ENCODE results near the gene RALGPS2.

DNA sequence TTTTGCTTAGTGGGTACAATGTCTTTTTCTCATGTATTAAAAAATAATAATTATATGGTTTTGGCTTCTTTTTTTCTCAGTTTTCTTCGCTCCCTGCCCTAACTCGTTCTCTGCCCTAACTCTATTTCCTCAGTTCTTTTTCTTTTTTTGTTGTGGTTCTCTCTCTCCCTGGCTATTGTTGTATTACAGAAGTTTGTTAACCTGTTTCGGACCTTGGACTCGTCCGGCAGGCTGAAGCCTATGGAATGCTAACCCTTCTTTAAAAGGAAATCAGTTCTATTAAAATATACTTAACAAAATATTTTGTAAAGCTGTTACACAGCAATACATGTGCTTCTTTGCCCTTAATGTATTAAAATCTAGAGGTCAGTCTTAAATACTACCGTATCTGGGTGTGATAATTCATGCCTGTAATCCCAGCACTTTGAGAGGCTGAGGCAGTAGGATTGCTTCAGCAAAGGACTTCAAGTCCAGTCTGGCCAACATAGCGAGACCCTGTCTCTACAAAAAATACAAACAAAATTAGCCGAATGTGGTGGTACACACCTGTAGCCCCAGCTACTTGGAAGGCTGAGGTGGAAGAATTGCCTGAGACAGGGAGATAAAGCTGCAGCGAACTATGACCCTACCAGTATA, 81.7 kb downstream of the RALGPS2 start:
- TF ChIP-seq, protein P1, sequence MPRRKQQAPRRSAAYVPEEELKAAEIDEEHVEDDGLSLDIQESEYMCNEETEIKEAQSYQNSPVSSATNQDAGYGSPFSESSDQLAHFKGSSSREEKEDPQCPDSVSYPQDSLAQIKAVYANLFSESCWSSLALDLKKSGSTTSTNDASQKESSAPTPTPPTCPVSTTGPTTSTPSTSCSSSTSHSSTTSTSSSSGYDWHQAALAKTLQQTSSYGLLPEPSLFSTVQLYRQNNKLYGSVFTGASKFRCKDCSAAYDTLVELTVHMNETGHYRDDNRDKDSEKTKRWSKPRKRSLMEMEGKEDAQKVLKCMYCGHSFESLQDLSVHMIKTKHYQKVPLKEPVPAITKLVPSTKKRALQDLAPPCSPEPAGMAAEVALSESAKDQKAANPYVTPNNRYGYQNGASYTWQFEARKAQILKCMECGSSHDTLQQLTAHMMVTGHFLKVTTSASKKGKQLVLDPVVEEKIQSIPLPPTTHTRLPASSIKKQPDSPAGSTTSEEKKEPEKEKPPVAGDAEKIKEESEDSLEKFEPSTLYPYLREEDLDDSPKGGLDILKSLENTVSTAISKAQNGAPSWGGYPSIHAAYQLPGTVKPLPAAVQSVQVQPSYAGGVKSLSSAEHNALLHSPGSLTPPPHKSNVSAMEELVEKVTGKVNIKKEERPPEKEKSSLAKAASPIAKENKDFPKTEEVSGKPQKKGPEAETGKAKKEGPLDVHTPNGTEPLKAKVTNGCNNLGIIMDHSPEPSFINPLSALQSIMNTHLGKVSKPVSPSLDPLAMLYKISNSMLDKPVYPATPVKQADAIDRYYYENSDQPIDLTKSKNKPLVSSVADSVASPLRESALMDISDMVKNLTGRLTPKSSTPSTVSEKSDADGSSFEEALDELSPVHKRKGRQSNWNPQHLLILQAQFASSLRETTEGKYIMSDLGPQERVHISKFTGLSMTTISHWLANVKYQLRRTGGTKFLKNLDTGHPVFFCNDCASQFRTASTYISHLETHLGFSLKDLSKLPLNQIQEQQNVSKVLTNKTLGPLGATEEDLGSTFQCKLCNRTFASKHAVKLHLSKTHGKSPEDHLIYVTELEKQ (CRISPR knock-in tag; IDR thresholded peaks at IDR 0.05): no peak
- TF ChIP-seq FIP1L1 (IDR thresholded peaks at IDR 0.05; ENCODE audit: low read depth, low read length, poor library complexity, severe bottlenecking): no peak
- no peak for TF ChIP-seq BRCA1 (IDR thresholded peaks at IDR 0.05)
- TF ChIP-seq BRCA1 (CRISPR knock-in tag; IDR thresholded peaks at IDR 0.05): no peak
- TF ChIP-seq, protein P2, sequence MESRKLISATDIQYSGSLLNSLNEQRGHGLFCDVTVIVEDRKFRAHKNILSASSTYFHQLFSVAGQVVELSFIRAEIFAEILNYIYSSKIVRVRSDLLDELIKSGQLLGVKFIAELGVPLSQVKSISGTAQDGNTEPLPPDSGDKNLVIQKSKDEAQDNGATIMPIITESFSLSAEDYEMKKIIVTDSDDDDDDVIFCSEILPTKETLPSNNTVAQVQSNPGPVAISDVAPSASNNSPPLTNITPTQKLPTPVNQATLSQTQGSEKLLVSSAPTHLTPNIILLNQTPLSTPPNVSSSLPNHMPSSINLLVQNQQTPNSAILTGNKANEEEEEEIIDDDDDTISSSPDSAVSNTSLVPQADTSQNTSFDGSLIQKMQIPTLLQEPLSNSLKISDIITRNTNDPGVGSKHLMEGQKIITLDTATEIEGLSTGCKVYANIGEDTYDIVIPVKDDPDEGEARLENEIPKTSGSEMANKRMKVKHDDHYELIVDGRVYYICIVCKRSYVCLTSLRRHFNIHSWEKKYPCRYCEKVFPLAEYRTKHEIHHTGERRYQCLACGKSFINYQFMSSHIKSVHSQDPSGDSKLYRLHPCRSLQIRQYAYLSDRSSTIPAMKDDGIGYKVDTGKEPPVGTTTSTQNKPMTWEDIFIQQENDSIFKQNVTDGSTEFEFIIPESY (CRISPR knock-in tag; IDR thresholded peaks at IDR 0.05): no peak
- no peak for TF ChIP-seq GABPB1 (CRISPR knock-in tag; IDR thresholded peaks at IDR 0.05)
- TF ChIP-seq, protein P3, sequence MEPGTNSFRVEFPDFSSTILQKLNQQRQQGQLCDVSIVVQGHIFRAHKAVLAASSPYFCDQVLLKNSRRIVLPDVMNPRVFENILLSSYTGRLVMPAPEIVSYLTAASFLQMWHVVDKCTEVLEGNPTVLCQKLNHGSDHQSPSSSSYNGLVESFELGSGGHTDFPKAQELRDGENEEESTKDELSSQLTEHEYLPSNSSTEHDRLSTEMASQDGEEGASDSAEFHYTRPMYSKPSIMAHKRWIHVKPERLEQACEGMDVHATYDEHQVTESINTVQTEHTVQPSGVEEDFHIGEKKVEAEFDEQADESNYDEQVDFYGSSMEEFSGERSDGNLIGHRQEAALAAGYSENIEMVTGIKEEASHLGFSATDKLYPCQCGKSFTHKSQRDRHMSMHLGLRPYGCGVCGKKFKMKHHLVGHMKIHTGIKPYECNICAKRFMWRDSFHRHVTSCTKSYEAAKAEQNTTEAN (CRISPR knock-in tag; IDR thresholded peaks at IDR 0.05): no peak
- TF ChIP-seq, protein P4, sequence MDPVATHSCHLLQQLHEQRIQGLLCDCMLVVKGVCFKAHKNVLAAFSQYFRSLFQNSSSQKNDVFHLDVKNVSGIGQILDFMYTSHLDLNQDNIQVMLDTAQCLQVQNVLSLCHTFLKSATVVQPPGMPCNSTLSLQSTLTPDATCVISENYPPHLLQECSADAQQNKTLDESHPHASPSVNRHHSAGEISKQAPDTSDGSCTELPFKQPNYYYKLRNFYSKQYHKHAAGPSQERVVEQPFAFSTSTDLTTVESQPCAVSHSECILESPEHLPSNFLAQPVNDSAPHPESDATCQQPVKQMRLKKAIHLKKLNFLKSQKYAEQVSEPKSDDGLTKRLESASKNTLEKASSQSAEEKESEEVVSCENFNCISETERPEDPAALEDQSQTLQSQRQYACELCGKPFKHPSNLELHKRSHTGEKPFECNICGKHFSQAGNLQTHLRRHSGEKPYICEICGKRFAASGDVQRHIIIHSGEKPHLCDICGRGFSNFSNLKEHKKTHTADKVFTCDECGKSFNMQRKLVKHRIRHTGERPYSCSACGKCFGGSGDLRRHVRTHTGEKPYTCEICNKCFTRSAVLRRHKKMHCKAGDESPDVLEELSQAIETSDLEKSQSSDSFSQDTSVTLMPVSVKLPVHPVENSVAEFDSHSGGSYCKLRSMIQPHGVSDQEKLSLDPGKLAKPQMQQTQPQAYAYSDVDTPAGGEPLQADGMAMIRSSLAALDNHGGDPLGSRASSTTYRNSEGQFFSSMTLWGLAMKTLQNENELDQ (CRISPR knock-in tag; IDR thresholded peaks at IDR 0.05; ENCODE audit: borderline replicate concordance): no peak
- no peak for TF ChIP-seq CBX5 (IDR thresholded peaks at IDR 0.05; ENCODE audit: borderline replicate concordance, low read depth)
- no peak for TF ChIP-seq BRD4 (IDR thresholded peaks at IDR 0.05)
- TF ChIP-seq, protein P5, sequence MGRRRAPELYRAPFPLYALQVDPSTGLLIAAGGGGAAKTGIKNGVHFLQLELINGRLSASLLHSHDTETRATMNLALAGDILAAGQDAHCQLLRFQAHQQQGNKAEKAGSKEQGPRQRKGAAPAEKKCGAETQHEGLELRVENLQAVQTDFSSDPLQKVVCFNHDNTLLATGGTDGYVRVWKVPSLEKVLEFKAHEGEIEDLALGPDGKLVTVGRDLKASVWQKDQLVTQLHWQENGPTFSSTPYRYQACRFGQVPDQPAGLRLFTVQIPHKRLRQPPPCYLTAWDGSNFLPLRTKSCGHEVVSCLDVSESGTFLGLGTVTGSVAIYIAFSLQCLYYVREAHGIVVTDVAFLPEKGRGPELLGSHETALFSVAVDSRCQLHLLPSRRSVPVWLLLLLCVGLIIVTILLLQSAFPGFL (CRISPR knock-in tag; IDR thresholded peaks at IDR 0.05): no peak
- TF ChIP-seq, protein P6, sequence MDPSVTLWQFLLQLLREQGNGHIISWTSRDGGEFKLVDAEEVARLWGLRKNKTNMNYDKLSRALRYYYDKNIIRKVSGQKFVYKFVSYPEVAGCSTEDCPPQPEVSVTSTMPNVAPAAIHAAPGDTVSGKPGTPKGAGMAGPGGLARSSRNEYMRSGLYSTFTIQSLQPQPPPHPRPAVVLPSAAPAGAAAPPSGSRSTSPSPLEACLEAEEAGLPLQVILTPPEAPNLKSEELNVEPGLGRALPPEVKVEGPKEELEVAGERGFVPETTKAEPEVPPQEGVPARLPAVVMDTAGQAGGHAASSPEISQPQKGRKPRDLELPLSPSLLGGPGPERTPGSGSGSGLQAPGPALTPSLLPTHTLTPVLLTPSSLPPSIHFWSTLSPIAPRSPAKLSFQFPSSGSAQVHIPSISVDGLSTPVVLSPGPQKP (CRISPR knock-in tag; IDR thresholded peaks at IDR 0.05): no peak
- TF ChIP-seq, protein P7, sequence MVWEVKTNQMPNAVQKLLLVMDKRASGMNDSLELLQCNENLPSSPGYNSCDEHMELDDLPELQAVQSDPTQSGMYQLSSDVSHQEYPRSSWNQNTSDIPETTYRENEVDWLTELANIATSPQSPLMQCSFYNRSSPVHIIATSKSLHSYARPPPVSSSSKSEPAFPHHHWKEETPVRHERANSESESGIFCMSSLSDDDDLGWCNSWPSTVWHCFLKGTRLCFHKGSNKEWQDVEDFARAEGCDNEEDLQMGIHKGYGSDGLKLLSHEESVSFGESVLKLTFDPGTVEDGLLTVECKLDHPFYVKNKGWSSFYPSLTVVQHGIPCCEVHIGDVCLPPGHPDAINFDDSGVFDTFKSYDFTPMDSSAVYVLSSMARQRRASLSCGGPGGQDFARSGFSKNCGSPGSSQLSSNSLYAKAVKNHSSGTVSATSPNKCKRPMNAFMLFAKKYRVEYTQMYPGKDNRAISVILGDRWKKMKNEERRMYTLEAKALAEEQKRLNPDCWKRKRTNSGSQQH (CRISPR knock-in tag; IDR thresholded peaks at IDR 0.05): no peak
- no peak for TF ChIP-seq RAD21 (CRISPR knock-in tag; conservative IDR thresholded peaks at IDR 0.05 in 1 of 2, IDR thresholded peaks at IDR 0.05 in 1 of 2)
- TF ChIP-seq RCOR1 (IDR thresholded peaks at IDR 0.05; ENCODE audit: borderline replicate concordance in 1 of 2, low read depth in 2 of 2, low read length in 2 of 2): no peak
